Activated CD4-positive, alpha-beta T cell treated with anti-CD3 and anti-CD28 coated beads, Interleukin-2, amount 50 U/mL, for 1 hour (primary cell): ENCODE results near the gene KCNT1.

Experiments used
- DNase-seq: peaks from one replicate; pipeline ENCODE4 v3.0.0-alpha.2; 2020

The KCNT1 gene

DNA sequence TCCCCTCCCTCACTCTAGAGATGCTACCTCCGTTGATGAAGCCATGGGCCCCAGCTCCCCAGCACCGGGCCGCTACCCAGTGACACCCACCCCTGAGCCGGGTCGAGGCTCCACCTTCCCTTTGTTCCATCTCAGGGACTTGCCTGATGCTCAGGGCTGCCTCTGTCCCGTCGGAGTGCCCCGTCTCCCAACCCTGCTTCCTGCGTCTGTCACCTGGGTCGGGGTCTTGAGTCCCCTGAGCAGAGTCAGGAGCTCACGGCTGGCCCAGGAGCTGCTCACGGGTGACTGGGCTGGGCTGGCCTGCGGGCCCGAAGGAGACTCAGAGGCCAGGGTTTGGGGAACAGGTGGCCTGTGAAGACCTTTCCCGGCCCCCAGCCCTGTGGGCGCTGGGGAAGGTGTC is 85.3 kb downstream of the KCNT1 start:
- no peak for DNase-seq

DNA sequence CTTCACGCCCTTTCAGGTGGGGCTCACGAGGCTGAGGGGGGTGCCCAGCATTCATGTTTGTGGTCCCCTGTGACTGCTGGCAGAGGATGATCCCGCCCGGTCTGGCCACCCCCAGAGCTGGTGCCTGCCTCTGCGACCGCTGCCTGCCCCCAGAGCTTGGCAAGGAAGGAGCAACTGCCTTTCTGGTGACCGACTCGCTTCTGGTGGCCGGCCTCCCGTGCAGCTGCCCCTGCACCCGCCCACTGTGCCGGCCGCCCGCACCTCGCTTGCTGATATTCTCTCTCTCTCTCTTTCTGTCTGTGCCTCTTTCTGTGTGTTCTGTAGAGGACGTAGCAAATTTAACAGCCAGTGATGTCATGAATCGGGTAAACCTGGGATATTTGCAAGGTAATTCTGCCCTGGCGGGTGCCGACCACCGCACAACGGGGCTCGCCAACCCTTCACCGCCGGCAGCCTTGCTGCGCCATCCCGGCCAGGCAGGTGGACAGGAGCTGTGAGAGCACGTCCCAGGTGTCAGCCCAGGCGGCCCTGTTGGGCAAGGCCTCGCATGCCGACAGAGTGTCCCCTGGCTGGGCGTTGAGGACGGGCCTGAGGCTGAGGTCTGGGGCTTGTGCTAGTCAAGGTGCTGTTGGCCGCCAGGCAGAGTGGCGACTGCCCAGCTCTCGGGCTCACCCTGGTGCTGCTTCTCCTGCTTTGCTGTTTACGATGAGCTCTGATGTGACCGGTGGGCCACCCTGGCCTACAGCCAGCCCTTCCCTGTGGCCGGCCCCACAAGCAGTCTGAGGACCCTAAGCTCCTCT is 86.0 kb downstream of the KCNT1 start:
- no peak for DNase-seq

DNA sequence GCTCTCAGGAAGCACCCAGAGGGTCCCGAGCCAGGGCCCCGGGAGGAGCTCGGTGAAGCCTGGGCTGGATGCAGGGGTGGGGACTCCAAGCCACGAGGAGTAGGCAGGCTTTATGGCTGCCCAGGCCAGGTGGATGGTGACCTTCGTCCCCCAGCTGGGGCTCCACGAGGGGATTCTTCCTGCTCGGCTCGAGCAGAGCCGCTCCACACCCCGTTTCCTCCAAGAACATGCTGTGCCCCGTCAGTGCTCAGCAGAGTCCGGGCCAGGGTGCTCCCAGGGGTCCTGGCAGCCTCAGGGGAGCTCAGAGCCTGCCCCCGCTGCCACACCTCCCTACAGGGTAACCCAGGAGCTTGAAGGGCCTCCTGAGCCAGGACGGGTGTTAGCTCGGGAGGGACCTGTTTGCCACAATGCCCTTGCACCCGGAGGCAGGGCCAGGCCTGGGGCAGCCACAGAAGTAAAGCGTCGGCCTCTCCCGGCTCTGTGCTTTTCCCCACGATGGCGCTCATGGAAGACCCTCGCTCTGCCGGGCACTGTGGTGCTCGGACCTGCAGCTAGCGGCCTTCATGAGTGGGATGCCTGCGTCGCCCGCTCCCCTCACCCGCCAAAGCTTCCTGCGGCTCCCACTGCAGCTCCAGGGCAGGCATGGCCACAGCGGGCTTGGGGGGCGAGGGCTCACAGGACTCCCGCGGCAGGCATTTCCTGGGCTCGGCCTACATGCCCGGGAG is 86.8 kb downstream of the KCNT1 start:
- DNase-seq = no peak

DNA sequence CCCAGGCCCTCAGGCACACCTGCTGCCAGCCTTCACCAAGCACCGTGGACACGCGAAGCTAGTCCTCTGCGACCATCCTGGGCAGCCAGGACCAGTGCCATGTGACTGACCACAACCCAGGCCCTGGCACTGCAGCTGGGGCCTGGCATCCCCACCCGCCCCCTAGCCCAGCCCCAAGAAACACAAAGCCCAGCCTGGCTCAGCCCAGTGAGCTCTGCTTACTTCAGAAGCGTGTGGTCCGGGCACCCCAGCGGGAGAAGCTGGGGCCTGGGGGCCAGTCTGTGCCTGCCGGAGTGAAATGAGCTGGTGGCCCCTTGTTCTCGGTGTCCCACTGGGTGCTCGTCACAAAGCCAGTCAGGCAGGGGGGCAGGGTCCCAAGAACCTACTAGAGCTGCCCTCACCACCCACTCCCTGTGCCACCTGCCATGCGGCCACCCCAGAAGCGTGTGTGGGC is 87.9 kb downstream of the KCNT1 start:
- DNase-seq = no peak

DNA sequence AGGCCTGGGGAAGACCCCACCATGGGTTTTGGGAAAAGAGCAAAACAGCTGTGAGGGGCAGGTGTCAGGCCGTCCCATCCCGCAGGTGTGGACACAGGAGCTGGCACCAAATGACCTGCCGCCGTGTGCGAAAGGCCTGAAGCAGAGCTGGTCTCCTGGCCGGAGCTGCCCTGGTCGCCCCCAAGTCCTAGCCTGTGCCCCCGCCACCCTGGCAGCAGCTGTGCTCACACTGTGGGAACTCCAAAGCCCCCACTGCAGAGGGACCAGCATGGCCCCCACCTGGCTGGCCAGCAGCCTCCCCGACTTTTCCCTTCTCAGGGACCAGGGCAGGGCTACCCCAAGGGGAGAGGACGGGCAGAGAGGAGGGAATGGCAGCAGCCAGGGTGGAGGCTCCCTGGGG is 88.4 kb downstream of the KCNT1 start:
- no peak for DNase-seq

DNA sequence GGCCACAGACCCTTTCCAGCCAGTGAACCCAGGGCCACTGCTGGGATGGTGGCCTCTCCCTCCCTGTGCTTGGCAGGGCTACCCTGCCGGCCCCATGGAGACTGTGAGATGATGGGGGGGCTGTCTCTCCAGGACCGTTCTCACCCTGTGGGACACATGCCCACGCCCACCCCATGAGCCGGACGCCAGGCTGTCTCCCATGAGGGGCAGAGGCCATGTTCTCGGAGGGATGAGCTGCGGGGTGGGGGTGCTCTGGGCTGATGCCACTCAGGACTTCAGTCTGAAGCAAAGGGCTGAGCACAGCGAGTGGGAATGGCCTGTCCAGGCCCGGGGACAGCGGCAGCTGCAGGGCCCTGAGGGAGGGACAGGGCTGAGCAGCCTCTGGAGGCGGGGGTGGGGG is 88.9 kb downstream of the KCNT1 start:
- no peak for DNase-seq

DNA sequence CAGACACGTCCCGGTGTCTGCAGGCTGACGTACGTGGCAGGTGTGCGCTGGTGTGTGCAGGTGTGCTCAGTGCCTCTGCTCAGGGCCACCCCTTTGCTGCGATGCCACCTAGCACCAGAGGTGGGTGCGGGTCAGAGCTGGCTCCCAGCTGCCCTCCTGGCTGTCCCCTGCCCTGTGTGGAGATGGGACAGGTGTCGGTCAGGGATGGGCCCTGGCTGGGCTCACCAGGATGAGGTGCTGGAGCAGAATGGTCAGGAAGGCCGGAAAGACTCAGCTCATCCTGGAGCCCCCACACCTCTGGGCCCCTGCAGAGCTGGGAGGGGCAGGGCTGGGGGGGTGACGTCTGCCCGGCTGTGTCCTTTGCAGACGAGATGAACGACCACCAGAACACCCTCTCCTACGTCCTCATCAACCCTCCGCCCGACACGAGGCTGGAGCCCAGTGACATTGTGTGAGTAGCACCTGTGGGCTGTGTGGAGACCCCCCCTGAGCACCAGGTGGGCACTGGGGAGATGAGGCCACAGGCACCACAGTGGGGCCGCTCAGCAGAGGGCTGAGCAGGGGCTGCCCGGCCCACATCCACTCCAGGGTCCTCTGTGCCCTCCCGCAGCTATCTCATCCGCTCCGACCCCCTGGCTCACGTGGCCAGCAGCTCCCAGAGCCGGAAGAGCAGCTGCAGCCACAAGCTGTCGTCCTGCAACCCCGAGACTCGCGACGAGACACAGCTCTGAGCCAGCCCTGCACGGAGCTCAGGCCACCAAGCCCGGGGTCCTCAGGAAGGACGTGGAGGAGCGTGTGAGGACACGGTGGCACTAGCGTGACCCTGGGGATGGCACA is 89.7 kb downstream of the KCNT1 start:
- DNase-seq = no peak

DNA sequence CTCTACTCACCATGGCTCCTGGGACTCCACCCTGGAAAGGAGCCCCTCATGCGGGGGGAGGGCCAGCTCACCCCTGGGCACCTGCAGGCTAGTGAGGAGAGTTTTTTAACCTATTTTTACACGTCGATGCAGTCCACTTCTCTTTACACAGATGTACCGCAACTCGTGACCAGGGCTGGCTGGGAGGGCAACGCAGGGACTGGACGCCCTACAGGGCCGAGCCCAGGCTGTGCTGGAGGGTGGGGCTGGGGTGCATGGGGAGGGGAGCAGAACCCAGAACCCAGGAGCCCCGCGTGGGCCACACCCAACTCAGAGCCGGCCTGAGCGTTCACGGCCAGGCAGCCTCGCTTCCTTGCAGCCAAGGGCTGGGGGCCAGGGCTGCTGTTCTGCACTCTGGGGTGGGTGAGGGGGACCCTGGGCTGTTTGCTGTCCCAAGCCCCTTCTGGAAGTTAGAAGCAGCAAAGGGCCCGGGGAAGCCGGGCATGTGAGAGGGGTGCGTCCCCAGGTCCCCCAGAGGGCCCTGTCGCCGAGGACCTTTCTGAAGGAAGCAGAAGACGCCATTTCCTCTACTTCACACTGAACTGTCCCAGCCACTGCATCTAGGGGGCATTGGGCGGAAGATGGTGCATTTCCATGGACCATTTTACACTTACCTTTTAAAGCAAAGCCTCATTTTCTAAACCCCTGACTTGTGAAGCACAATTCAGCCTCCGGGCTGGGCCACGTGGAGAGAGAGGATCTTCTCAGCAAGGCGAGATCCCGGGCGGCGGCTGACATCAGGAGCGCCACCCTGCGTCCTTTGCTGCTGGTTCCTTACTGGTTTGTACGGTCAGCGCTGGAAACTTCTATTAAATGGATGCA is 90.5 kb downstream of the KCNT1 start:
- DNase-seq = no peak

DNA sequence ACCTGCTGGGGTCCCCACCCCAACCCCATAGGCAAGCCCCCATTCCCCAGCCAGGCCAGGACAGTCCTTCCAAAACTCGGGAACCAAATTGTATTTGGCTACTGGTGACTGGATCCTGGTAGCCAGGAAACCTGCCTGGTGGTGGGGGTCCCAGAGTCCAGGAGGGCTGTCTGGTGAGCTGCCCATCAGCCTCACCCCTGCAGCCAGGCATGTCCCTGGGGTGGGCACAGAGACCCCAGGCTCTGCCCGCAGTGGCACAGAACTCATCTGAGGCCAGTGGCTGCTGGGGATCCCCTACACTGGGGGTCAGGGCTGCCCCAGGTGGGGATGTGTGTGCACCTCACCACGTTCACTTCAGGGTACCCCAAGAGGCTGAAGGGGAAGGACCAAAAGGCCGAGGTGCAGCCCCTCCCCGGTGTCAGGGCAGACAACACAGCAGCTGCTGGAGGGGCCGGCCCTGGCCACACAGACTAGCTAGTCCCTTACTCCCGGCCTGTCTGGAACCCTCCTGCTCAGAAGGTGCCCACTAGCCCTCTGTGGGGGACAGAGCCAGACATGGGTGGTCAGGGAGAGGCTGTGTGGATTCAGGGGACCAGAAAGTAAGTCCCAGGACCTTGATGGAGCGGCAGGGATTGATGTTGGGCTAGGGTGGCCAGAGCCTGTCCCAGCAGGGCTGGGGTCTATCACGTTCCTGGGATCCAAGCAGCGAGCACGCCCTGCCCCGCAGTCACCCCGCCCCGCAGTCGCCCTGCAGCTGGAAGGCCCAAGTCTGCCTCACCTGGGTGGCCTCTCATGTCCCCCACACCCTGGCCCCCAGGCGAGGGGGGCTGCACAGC is 91.5 kb downstream of the KCNT1 start:
- no peak for DNase-seq

DNA sequence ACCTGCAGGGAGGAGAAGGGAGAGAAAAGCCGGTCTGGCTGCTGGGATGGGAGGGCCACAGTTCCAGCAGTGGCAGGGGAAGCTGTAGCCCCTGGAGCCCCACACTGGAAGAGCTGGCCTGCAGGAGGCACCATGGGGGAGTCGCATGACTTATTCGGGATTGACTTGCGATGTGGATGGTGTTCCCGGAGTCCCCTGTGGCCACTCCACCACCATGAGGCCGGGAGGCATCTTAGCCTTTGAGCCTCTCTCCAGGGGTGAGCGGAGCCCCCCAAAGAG is 92.0 kb downstream of the KCNT1 start:
- DNase-seq = no peak

DNA sequence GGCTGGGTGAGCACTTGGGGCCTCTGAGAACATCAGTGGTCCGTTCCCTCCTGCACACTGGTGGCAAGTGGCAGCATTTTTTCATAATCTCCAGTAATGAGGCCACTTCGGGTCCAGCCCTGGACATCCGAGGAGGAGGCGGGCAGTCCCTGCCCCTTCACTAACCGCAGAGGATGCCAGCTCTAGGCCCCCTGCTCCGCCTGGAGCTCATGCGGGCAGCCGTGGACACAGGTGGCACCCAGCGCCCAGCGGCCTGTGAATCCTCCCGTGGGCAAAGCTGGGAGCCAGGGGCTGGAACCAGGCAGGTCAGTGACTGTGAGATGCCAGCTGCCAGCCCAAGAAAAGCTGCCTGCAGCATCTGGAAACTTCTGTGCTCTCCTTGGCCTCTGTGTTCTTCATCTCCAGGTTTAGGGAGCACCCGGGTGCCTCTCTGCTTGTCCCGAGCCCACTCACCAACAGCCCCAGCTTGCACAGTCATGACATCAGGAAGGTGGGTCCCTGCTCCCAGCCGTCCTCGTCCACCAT is 92.4 kb downstream of the KCNT1 start:
- DNase-seq = no peak

DNA sequence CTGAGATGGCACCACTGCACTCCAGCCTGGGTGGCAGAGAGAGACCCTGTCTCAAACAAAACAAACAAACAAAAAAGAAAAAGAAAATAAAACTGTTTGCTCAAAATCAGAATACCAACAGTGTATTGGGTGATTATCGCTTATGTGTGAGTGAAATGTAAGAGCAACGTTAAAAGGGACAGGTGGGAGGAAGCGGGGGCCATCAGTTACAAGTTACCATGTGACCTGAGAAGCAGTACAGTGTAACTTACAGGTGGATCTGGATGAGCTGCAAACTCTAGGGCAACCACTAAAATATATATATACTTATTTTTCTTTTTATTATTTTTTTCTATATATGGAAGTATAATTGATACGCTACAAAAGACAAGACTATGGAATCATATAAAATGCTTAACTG is 93.4 kb downstream of the KCNT1 start:
- DNase-seq = no peak

DNA sequence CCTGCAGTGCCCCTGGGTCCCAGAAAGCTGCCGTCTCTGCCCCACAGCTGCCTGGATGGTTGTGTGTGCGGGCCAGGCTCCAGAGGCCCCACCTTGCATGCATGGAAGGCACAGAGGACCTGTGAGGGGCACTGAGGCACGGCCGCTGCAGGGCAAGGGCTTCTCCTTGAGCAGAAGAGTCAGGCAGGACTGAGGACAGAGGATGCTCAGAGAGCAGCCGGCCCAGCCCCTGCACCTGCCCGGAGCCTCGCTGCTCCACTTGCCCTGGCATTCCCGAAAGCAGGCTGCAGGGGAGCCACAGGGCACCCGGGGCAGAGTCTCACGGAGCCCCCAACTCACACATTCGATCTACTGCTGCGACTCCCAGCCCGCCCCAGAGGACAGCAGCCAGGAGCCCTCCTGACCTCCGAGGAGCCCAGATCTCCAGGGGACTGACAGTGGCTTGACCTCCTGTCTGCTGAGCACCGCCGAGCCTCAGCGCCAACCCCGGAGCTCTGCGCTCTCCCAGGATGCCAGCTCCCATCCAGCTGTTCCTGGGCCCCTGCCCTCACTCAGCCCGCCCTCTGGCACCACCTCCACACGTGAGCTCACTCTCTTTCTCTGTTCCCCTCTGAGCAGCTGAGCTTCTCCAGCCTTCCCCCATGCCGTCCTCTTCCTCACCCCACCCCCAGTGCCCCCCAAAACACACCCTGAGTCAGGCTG is 95.0 kb downstream of the KCNT1 start:
- DNase-seq = no peak

DNA sequence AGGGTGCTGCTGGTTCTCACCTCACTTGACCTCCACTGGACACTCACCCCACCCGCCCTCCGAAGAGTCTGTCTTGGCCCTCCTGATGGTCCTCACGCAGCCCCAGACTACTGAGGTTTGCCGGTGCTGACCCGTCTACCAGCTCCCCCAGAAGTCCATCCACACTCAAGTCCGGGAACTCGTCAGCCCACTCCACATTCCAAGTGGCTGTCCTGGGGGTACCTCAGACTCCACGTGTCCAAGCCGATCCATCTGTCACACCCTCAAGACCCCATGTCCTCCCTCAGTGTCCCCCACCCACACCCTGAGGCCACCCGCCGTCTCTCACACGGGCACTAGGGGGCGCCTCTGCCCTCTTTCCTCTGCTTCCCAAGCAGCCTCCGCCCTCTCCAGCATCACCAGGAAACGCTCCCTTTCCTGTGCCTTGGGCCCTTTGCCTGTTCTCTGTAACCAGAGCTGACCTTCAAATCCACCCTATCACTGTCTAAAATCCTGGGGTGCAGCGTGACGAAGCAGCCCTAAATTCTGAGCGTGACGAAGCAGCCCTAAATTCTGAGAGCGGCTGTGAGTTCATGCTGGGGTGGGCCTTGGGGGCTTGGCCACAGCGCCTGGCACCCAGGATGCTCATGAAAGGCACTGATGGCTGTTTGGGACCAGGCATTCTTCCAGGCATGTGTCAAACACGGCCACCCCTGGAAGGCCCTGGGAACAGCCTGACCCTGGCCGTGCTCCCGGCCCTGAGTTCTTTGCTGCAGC is 95.7 kb downstream of the KCNT1 start:
- DNase-seq = peak; percentile 11

DNA sequence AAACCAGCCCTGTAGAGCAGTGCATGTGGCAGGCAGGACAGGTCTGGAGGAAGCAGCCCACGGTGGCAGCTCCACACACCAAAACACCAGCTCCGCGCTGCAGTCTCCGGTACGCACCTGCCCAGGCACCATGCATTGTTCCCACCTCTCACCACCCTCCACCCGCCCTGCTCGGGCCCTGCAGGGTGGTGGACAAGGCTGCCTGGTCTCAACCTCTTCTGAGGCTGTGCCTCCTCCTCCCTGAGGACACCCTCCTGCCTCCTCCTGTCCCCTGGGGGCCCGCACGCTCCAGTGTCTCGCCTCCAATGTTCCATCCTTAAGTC is 96.2 kb downstream of the KCNT1 start:
- DNase-seq = no peak

DNA sequence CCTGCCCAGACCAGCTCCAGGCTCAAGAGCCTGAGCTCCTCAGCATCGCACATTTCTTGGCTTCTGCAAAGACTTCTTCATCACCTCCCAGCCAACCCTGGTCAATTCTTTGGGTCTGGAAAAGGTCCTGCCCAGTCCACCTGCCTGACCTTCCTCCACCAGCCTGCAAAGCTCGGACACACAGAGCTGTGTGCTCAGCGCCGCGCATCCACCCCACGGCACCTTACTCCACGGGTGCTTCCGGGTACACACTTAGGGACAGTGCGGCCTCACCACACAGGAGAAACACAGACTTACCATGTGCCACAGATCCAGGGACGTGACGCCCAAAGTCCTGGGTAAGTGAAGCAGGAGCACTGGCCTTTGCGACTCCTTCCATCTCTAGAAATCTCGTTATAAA is 97.3 kb downstream of the KCNT1 start:
- no peak for DNase-seq

DNA sequence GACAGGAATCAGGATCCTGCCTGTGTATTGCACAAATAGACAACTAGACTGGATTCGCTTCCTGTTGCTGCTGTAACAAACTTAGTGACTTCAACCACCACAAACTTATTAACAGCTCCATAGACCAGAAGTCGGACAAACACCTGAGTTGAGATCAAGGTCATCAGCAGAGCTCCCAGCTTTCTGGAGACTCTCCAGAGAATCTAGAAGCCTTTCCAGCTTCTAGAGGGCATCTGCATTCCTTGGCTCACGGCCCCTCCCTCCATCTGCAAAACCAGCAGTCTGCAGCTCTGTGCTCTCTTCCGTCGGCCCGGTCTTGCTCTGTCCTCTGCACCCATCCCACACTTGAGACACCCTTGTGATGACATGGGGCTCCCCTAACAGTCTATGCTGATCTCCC is 99.1 kb downstream of the KCNT1 start:
- no peak for DNase-seq

DNA sequence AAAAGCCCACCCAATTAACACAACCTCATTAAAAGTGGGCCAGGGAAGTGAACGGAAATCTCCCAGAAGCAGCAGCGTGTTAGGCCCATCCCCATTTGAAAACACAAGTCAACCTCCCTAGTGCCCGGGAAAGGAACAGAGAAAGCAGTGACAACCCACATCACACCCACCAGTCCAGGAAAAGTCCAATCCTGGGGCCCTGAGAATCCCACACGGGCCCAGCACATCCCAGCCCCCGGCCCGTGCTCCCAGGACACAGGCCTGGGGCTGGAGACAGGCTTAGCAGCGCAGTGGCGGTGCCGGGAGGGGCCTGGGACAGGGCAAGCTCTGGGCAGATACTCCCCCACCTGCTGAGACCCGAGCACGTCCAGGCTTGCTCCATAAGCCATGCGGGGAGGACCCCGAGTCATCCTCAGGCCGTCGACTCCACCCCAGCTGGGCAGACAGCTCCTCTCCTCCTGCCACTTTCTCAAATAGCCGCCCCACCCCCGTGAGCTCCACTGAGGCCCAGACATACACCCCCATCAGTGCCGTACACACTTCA is 101.0 kb downstream of the KCNT1 start:
- no peak for DNase-seq

DNA sequence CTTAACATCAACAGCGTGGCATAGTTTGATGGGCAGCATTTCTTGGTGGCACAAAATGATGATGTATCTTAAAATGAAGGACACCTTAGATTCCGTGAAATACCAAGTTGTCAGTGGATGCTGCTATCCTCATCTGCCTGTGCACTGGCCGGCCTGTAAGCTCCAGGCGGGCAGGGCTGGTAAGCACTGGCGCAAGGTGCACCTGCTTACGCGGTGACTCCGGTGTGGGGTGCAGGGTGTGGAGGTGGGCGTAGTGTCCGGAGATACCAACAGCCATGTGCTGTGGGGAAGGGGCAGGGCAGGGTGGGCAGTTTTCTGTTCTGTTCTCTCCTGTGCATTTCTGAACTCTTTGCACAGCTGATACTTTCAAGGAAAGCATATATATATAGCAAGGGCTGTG is 101.5 kb downstream of the KCNT1 start:
- DNase-seq = no peak
